CD4-positive, alpha-beta T cell treated with Interleukin-17A for 4 hours (primary cell): ENCODE data around the gene CSTF1.

Experiments used
- DNase-seq: peaks from one replicate; pipeline ENCODE4 v3.0.0-alpha.2; 2020; ENCODE audit warnings: mixed read lengths

The CSTF1 gene

DNA sequence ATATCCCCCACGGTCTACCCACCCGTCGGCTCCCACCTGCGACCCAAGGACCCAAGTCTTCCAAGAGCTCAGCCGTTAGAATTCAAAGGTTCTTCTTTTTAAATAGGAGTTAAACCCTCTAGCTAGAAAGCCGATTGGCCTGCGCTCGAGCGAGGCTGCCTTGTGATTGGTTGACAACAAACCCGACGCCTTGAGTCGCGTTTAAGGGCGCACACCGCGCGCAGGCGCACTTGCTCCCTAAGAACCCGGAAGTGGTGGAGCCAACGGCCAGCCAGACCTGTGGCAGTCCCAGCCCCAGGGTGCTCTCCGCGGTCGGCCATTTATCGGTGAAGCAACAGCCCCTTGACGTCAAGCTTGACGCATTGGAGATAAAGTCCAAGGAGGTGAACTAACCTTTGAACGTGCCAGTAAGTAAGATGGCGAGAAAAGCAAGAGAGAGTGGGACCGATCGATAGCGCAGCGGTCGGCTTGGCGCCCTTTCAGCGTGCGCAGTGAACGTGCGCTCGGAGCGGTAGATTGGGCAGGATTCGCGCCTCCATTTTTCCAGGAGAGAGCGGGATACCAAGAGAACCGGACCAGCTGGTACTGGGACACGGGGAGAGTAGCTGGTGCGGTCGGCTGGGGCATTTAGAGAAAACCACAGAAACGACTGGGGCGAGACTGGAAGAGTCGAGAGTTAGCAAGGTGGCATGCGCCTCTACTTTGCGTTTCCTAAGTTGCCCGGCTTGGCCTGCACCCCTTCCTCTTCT, at the start of gene CSTF1, which contains the start of gene AURKA:
TSS of gene CSTF1 (plus strand) at position 514 of the 749 bp plus-strand sequence. CDS start 2,908 bp downstream, outside the sequence.
TSS of gene AURKA (minus strand) at position 84 of the 749 bp plus-strand sequence. CDS start 4,018 bp downstream, outside the sequence.
- DNase-seq = peak; percentile 99

DNA sequence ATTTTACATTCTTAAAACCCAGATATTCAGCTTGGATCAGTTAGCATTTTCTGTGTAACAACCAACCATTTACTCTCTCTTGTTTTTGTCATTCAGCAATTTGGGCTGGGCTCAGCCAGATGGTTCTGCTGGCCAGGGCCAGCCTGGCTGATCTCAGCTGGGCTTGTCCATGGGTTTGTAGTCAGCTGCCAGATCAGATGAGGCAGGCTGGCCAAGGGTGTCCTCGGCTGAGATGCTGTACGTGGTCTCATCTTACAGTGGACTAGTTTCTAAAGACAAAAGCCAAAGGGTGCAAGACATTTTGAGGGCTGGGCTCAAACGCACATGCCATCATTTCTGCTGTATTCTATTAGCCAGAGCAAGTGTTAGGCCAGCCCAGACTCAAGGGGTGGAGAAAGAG, 49.7 kb upstream of the CSTF1 start:
- DNase-seq = no peak

GRCh38 chr20:56343861-56344381, 48.5 kb upstream of the CSTF1 start:
- DNase-seq = peak; percentile 46

DNA sequence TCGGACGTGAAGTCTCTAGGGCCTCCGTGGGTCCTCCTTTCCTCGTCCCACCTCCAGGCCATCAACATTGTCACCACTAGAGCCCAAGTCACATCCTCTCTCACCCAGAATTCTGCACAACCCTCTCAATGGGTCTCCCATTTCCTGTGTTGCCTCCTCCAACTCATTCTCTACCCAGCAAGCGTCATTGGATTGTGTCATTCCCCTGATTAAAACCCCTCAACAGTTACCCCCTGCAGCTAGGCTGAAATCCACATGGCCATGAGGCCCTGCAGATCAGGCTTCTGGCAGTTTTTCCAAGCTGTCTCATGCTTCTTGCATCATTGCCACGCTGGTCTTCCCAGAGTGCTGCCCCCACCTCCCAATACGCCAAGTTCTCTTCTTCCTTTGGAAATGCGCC, 46.5 kb upstream of the CSTF1 start:
- DNase-seq = no peak

DNA sequence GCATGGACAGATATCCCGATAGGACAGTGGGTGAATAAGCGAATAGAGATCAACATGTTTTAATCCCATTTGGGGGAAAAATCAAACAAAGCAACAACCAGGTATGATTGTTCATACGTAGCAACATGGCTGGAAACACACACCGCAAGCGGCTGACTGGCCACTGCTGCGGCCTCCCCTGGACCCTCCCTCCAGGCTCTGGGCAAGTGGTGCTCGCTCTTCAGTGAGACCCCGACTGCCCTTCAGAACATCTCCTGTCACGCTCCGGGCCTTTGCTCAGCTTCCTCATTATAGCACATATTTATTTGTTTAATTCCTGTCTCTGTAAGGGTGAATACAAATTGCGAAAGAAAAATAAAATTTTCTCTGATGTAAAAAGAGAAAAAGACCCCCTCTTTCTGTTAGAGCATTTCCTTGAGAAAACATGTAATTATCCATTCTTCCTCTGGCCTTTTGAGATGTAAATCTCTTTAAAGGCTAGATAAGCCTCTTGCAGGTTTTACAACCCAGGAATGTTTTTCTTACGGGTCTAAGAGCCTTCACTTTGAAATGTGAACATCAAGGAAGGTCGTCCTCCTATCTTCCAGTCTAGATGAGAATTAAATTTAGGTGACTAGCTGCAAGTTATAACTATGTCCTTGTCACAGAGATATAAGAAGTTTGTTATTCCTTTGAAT, 44.7 kb upstream of the CSTF1 start:
- no peak for DNase-seq

GRCh38 chr20:56348305-56348693, 44.1 kb upstream of the CSTF1 start:
- no peak for DNase-seq

- DNase-seq = no peak
These were observed 43.7 kb upstream of the CSTF1 start for GRCh38 chr20:56348746-56349145.

DNA sequence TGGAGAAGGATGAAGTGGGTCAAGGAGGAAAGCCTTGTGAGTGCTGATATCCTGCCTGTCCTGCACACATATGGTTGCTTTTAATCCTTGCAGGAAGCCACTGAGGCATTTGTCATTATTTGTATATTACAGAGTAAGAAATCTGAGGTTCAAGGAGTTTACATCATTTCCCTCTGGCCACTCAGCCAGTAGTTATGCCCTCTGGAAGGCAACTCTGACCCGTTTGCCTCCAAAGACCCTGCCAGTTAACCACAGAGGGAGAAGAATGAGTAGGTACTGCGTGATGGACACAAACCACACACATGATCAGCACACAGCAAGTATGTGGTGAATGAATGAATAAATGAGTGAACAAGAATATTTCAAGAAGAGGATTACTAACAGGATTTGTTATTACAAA, 41.6 kb upstream of the CSTF1 start:
- DNase-seq = no peak

DNA sequence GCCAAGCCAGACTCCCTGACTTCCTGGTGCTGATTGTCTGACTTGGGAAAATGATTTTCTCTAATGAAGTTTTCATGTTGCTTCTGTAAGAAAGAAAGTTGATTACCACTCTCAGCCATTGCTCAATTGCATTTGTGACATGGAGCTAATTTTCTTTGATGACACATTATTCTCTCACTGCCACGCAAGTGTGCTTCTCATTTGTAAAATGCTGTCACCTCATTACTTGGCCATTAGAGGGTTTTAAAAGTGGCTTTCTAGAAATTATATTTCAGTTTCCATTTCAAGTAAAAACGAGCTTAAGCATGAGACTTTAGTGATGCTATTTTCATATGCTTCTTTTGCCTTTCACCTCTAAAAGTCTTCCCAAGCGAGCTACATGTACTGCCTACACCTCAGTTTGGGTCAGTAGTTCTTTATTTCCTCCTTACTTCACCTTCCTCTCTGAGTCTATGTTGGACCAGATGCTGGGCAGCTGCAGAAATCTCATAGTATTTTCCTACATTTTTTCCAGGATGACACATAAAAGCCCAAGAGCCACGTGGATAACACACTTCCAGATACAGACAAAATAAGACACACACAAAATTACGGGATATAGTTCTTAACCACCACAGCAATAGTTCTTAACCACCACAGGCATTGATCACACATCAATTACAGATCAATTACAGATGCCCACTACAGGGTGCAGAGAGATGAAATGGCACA, 39.9 kb upstream of the CSTF1 start:
- DNase-seq = no peak

GRCh38 chr20:56353356-56353755, 39.1 kb upstream of the CSTF1 start:
- DNase-seq = no peak

GRCh38 chr20:56358070-56358469, 34.4 kb upstream of the CSTF1 start:
- no peak for DNase-seq

DNA sequence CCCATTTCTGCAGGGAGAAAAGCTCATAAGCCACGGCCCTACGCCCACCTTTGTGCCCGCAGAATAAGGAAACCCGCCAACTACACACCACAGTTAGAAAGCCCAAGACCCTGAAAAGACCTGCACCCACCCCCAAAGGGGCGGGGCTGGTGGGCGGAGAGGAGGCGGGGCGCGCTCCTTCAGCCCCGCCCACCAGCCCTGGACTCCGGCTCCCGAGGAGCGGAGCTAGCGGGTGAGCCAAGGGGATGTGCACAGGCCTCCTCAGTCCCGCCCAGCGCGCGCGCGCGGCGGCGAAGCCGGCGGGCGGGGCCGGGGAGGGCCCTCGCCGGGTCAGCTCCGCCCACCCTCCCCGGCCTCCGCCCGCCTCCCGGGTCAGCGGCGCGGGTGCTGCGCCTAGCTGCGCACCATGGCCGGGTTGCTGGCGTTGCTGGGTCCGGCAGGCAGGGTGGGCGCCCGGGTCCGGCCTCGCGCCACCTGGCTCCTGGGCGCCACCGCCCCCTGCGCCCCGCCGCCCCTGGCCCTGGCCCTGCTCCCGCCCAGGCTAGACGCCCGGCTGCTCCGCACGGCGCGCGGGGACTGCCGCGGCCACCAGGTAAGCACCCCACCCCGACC, 33.7 kb upstream of the CSTF1 start, which contains the start of gene FAM210B:
TSS of gene FAM210B (plus strand) at position 375 of the 612 bp plus-strand sequence. CDS start at position 407, 32 bp downstream.
- peak; percentile 88 for DNase-seq

DNA sequence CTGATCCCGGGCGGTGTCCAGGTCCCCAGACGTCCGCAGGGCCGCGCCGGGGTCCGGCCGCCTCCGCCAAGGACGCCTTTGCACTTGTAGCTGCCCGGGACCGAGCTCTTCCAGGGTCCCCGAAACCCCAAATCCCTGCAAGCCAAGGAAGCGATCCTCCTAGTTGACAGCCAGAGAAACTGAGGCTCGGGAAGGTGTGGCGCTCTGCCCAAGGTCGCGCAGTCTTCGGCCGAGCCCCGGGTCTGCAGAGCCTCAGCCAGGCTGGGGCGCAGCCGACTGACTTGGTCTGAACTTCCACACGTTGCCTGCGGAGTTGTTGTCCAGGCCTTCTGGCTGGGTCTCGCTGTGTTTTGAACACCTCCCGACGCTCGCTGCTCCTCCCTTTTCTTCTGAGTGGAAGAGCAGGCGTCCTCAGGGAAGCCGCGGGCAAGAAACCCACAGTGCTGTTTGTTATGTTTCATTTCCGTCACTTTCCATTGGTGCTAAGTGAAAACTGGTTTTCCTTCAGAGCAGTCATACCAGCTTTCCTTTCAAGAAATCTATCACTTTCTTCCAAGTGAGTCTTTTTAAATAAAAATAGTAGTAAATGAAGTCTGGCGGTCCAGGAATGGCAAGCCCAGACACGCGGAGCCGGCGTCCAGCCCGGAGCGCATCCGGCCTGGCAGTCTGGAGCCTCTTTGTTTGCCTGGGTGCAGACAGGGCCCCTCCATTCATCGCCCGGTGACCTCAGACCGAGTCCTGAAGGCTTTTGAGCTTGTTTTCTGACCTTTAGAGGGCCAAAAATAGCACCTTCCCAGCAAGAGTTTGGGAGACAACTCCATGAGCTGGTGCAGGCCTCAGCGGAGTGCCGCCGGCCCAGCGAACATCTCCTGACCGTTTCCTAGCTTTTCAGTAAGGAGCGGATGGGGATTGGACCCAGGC, 33.0 kb upstream of the CSTF1 start:
- peak; percentile 42 for DNase-seq

DNA sequence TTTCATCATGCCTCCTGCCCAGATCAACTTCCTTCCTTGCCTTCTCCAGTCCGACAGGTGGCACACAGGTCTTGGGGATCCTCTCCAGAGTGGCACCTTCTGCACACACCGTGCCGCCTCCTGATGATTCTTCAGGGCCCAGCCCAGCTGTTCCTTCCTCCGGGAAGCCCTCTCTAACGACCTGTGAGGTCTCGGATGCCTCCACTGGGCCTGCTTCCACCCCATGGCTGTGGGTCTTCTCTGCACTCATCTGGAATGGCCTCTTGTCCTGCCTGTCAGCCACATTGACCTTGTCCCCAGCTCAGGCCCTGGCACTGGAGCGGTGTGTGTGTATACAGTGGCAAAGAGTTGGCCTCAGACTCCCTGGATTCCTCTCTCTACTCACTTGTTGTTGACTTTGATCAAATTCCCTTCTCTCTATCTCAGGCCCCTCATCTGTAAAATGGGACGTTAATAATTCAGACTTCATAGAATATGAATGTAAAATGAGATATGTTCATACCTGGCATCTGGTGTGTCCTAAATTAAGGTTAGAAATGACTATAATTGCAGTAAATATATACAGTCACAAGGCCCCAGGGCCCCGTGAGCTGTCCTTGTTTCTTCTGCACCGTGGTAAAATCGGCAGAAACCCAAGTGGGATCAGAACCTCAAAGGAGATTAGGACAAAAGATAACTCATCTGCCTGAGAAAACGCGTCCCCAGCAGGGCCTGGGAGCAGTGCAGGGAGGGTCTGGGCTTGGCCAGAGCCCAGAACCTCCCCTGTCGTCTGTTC, 32.1 kb upstream of the CSTF1 start:
- DNase-seq = no peak

DNA sequence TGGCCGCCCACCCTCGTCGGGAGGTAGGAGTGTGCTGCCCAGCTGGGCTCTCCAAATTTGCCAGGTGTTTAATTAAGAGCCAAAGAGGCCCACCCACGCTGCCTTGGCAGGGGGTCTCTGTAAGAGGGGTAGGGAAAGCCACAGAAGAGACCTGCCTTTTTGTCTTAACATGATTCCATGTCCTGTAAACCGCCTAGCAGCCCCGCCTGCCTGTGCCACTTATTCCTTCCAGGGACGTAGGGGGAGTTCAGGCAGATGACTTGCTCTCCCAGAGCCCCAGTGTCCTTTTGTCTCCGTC, 31.6 kb upstream of the CSTF1 start:
- DNase-seq = no peak

- DNase-seq = no peak
These were observed 30.5 kb upstream of the CSTF1 start for GRCh38 chr20:56361900-56362299.

- no peak for DNase-seq
These were observed 29.5 kb upstream of the CSTF1 start for GRCh38 chr20:56362833-56363413.

DNA sequence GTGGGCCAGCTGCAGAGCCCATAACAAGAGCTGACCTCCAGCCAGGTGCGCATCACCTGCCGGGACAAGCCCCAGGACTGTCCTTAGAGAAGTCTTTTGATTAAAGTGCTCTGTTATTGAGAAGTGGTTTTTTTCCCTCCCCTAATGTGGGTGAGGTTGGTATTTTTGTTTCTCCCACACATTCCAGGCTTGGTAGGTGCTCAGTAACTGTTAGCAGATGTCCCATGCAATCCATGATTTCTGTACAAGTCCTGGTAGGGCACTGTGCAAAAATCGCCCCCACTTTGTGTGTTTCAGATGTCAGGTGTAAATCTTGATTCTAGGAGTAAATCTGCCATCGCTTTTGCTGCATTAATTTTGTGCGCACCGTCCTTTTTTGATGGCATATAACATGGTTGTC, 29.0 kb upstream of the CSTF1 start:
- DNase-seq = no peak

DNA sequence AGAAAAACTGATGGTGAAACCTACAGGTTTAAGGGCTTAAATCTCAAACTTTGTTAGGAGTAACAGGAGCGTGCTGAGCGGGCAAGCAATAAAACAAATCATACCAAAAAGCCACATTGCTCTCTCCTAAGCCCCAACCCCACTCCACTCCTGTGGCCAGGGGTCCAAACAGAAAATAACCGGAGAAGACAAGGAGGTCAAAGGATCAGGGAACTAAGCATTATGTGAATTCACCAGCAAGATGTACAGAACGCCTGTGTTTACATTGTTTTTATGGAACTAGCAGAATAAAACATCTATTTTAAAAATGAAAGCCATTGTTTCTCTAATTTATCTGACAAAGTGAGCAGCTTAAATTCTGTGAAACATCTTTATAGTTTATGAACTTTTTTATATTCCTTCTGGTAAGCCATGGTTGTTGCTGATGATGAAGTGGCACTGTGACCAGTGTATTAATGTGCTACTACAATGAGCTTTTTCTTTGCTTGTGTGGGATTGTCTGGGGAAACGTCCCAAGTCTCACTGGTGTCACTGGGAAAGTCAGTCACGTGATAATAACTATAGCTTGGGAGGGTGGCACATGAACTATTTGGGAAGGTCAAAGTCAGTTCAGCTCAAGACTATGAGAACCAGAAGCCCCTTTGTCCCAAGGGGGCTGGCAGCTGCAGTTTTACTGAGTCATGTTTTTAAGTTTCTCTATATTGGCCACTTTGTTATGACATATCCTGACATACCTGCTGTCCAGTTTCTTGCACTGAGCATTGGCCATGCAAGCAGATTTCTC, 23.9 kb upstream of the CSTF1 start:
- no peak for DNase-seq

- no peak for DNase-seq
These were observed 23.3 kb upstream of the CSTF1 start for GRCh38 chr20:56369179-56369578.
